ENCODE data around the gene EPHA6.
"Not testable (repeated sequence)": the region's sequence is repeated elsewhere in the genome, so short reads cannot be mapped to it uniquely, and the experiment has no call there.

The EPHA6 gene

DNA sequence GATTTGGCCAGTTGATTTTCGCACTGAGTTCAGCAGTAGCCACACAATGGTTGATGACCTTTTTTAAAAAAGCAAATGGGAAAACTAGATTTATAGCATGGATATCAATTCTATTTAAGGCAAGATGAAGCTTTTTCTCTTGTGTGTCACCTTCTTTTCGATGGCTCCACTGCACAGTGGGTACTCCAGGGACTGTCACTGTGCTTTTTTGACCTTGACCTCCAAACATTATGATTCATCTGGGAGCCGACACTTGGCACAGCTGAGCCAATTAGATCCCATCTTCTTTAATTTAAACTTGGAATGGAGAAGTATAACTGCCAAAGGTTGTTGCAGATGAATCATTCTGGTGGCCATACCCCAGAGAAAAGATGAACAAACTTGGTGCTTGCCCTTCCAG, 367.3 kb downstream of the EPHA6 start:
- DNase-seq (ENCODE audit: low spot score), result no peak

DNA sequence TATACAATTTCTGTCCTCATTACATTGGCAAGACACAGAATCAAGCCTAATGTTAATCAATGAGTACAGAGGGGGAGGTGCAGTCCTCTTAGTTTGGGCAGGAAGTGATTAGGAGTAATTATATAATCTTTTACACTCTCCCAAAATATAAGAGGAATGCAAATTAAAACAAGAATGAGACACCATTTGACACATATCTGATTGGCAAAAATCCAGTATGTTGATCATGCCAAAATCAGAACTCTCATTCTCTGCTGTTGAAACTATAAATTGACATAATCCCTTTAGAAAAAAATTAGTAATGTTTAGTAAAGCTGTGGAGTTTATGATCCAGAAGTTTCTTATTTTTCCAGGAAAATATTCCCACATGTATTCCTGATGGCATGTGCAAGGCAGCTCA, 373.4 kb downstream of the EPHA6 start:
- no peak for DNase-seq (ENCODE audit: low spot score)

GRCh38 chr3:97189835-97190234, 375.4 kb downstream of the EPHA6 start:
- DNase-seq (ENCODE audit: low spot score), result no peak

DNA sequence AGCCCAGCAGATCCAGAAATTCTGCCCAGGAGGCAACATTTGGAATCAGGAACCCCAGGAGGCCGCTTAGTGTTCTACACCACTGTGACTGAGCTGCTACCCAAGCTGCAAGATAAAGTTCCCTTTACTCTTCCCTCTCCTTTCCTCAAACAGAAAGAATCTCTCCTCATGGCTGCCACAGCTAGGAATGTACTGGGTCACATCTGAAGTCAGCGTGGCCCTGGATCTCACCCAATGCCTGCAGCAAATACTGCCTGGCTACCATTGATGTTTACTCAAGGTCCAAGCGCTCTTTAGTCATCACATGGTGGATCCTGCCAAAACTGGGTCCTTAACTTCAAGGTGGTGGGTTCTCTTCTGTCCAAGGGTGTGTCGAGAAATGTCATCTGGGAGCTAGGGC, 382.7 kb downstream of the EPHA6 start:
- no peak for DNase-seq (ENCODE audit: low spot score)

DNA sequence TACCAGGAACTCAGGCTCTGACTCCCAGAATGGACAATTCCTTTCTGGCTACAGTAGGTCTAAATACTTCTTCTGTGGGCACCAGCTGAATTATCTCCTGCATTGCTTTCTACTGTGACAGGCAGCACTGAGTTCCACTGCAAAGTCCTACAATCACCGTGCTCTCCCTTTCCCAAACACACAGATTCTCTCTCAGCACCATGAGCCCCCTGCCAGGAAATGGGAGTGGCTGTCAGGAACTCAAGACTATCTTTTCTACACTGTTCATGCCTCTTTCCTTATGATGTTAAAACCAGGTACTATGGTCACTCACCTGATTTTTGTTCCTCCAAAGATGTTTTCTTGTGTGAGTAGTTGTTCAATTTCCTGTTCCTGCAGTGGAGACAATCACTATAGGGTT, 383.4 kb downstream of the EPHA6 start:
- DNase-seq (ENCODE audit: low spot score), result no peak

DNA sequence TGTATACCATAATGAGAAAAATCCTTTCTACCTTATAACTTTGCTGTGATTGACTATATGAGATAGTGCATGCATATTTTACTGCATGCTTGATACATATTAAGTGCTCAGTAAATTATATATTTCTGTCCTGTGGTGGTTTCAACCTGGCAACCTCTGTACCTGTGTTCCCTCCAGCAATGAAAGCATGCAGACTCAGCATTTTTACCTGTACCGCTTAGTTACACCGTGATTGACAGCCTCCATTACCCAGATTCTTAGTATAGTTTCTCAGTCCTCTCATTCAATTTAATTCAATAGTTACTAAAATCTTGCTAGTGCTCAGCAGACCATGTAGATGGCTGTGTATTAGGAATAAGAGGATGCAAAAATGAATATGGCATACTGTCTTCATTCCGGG, 386.0 kb downstream of the EPHA6 start:
- no peak for DNase-seq (ENCODE audit: low spot score)

- DNase-seq (ENCODE audit: low spot score), result no peak
Measured at GRCh38 chr3:97201814-97202213, 387.4 kb downstream of the EPHA6 start.

DNA sequence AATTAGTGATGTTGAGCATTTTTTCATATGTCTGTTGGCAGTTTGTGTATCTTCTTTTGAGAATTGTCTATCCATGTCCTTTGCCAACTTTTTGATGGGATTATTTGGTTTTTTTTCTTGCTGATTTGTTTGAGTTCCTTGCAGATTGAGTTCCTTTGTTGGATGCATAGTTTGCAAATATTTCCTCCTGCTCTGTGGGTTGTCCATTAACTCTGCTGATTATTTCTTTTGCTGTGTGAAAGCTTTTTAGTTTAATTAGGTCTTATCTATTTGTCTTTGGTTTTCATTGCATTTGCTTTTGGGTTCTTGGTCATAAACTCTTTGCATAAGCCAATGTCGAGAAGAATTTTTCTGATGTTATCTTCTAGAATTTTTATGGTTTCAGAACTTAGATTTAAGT, 414.6 kb downstream of the EPHA6 start:
- no peak for DNase-seq (ENCODE audit: low spot score)

DNA sequence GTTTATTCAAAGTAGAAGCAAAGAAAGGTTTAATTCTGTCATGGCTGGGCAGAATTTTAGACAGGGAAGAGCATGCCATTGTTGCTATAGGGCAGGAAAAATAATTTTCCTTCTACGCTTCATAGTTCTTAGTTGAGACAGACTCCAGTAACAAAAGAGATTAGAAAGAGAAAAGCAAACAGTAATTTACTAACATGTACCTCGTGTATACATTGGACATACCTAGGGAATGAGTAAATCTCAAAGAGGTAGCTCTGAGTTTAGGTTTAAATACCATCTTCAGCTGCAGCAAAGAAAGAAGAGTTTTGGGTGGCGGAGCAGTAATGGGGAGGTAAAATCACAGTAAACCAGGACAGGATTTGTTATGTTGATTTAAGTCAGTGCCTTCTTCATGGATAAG, 416.1 kb downstream of the EPHA6 start:
- no peak for DNase-seq (ENCODE audit: low spot score)

GRCh38 chr3:97232393-97233034, 418.1 kb downstream of the EPHA6 start:
- DNase-seq (ENCODE audit: low spot score), result no peak

DNA sequence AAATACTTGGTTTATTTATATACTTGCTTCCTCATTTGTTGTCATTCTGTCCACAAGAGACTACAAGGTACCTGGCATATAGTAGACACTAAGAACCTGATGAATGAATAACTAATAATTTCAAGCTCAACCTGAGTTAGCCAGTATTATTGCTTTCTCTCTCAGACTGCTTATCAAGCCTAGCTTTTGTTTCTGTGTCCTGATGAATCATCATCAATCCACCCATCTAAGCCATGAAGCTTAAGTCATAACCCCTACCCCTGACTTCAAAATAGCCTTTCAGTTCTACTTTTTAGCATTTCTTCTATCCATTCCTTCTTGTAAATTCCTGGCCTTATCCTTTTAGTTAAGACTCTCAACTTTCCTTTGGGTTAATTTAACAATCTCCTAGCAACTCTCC, 420.8 kb downstream of the EPHA6 start:
- no peak for DNase-seq (ENCODE audit: low spot score)

DNA sequence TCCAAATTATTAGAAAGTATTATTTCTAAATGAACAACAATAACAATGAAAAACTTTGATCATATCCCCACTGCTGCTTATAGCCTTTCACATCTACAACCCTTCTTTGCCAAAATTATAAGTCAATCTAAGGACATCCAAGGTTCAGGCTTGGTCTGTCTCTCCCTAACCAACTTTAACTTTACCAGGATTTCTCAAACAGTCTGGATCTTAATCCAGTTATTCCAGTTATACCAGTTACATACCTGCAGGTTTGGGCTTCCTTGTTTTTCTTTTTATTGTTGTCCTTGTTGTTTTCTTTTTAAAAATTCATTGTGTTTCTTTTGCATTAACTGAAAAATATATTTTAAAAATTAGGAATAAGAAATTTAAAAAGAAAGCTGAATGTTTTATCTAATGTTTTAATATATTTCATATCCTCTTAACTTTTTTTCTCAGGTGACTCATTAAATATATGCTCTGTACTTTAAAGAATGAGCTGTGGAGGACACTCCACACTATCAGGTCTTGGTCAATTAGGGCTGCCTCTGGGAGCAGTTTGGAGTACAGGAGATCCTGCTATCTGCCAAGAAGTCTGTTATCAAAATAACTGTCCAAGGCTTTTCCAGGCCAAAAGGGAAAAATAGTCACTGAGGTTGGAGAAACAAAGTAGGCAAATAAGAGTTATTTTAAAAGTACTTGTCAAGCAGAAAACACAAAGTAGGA, 421.4 kb downstream of the EPHA6 start:
- DNase-seq (ENCODE audit: low spot score), result no peak

DNA sequence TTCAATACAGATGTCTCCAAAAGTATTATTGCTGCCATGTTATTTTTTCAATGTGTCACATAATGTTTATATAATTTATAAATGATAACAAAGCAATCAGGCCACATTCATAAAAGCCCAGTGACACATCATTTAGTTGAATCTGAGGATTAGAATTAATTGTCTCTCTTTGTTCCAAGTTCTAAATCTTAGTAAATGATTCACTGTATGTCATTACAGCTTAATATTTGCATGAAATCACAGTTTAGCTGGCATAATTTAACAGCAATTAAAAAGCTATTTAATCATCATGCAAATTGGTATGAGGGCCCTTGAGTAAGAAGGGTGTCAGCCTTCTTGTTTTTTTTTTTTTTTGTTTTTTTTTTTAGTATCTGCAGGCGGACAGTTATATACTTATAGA, 427.0 kb downstream of the EPHA6 start:
- no peak for DNase-seq (ENCODE audit: low spot score)

GRCh38 chr3:97245201-97245910, 431.0 kb downstream of the EPHA6 start:
- DNase-seq (ENCODE audit: low spot score), result no peak

GRCh38 chr3:97256060-97256459, 441.7 kb downstream of the EPHA6 start:
- no peak for DNase-seq (ENCODE audit: low spot score)

DNA sequence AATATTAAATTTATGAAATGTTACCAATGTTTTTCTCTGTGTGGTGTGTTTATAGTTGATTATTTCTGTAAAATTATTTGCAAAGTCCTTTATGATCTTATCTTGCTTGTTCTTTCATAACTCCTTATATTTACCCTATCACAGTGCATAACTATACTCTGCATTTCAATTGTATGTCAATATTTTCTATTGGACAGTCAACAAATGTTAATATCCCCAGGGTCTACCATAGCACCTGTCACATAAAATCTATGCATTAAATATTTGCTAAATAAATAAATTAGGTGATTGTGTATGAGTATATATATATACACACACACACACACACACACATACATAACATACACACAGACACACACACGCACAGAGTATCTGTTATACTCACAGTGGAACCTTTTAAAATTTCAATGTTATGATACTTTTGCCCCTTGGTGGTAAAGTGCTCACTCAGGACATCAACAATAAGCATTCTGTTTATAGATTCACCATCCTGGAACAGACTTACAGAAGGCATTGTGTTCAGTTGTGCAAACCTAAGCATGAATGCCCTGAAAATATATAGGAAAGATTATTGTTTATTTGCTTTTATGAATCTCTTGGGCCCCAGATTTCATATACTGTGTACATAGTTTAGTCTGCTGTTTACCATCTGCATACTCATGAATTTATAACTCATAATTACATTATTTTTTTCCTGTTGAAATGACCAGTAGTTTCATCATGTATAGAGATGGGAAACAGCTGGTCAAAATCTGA, 443.7 kb downstream of the EPHA6 start:
- no peak for DNase-seq (ENCODE audit: low spot score)

DNA sequence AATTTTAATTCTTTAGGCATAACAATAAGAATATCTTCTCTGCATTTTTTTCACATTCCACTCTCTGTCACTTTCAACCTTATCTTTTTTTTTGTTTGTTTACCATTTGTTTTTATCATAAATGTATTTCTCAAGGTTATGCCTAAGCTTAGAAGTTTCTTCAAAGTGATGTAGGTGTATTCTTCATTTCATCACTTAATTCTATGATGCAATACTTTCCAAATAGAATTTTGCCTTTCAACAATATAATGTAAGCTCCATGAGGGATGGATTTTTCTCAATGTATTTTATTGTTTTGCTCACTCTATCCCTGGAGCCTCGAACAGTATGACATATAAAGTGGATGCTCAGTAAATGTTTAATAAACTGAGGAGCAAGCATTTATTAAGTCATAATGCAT, 444.9 kb downstream of the EPHA6 start:
- DNase-seq (ENCODE audit: low spot score), result no peak

DNA sequence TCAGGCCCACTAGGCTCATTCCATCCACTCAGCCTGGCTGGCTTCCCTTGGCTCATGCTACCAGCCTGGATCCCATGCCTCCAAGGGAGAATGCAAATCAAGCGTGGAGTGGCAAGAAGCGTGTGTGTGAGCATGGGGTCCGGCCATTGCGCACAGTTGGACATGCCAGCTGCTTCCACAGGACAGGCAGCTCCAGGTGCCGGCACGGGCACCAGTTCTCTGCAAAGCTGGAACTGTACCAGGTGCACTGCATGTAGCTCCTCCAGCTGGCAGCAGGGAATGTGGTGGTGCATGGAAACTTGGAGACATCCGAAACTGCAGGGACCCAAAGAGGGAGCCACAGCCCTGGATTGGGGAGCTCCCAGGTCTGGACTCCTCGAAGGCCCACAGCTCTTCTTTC, 449.8 kb downstream of the EPHA6 start:
- no peak for DNase-seq (ENCODE audit: low spot score)

DNA sequence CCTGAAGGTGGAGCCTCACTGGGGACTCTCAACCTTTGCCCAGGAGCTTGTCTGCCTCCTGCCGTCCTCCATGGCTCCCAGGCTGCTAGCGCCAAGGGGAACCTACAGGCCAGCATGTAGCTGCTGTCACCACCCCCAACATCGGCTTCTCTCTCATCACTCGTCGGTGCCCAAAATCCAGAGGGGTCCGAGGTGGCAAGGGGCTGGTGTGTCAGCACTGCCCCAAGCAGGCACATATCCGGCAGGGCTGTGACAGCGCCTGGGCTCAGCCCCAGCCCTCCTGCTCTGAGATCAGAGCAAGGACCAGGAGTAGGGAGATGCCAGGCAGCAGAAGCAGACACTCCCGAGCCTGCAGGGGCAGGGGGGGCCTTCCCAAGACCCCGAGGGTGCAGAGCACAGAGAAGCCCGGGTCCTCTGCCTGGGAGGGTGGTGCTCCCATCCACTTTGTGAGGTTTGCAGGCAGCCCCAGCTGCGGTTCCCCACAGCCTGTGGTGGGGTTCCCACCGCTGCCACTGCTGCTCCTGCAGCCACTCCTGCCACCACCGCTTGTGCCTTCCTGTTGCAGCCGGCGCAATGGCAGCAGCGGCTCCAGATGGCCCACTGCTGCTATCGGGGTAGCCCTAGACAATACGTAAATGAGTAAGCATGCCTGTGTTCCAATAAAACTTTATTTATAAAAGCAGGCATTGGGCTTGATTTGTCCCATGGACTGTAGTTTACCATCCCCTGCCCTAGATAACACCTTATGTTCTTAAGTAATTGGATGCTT, 451.0 kb downstream of the EPHA6 start:
- DNase-seq (ENCODE audit: low spot score), result no peak

GRCh38 chr3:97269202-97269601, 454.8 kb downstream of the EPHA6 start:
- no peak for DNase-seq (ENCODE audit: low spot score)

DNA sequence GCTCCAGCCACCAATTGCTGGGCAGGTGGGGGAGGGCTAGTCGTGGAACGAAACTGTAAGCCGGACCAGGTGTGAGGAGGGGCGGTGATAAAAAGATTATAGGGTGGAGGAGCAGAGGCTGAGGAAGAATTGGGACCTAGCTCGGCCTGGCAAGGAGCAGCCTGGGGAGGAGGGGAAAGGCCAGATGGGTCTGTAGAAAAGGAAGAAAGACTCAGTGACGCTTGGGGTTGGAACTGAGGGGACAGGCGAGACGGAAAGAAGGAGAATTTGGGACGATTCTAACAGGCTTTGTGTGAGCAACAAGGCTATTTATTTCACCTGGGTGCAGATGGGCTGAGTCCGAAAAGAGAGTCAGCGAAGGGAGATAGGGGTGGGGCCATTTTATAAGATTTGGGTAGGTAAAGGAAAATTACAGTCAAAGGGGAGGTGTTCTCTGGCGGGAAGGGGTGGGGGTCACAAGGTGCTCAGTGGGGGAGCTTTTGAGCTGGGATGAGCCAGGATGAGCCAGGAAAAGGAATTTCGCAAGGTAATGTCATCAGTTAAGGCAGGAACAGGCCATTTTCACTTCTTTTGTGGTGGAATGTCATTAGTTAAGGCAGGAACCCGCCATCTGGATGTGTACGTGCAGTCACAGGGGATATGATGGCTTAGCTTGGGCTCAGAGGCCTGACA, 462.6 kb downstream of the EPHA6 start:
- not testable (repeated sequence) for DNase-seq (ENCODE audit: low spot score)

All from pons (tissue), 1 donor.